HCT116 (cell line): Measurements from ENCODE around the gene TSG101. TPM values are rescaled to one million over a fixed set of nuclear protein-coding genes. Genes with fewer than 3 reads are reported as not detected.

Experiments used
- ATAC-seq: fragments of 200-7000 bp; cut with Tn5 transposase; 2 replicates; pipeline ENCODE4 v1.9.1; 2020; ENCODE audit warnings: mild to moderate bottlenecking, moderate library complexity
- BruUV-seq: library from RNA; stranded (reverse); fragments of 400-500 nt; replicated peaks from 2 replicates; lab custom pipeline; 2021; lab: Mats Ljungman, UMichigan
- CTCF ChIA-PET: fragments of 300-600 bp; sonication (Branson Sonifier 250); formaldehyde crosslinking; loops from one replicate; lab custom pipeline; 2021; ENCODE audit warnings: antibody characterized with exemption; lab: Charles Lee
- POLR2A ChIA-PET: fragments of 300-600, 350-600 bp; sonication (Branson Sonifier 250); formaldehyde crosslinking; loops from one replicate; lab custom pipeline; 2021; ENCODE audit warnings: antibody characterized with exemption; lab: Charles Lee
- RAD21 ChIA-PET, 2 experiments: fragments of 300-600 bp; sonication (Branson Sonifier 250); formaldehyde crosslinking; loops; one replicate each; lab custom pipeline; 2023; ENCODE audit warnings: low total read pairs in 2 of 2; ENCODE audit not compliant: uncharacterized antibody in 2 of 2, unreplicated experiment in 2 of 2, low non-redundant PET in 1 of 2; lab: Charles Lee
- DNase-seq: peaks from one replicate; pipeline ENCODE4 v3.0.0-alpha.2; 2010; ENCODE audit warnings: low read depth, low spot score
- H2AFZ ChIP-seq: fragments of 200-600 bp; shearing (Covaris generic), sonication (generic); 2 replicates; pipeline ENCODE4 v1.6.1; 2017; ENCODE audit warnings: low read depth, mixed run types, mixed read lengths, antibody characterized with exemption, low read length; ENCODE audit not compliant: poor library complexity, severe bottlenecking
- H3K27ac ChIP-seq: 2 replicates; pipeline ENCODE4 v1.5.1; 2012; ENCODE audit warnings: low read depth, low read length
- H3K27me3 ChIP-seq: fragments of 200-600 bp; sonication (generic); 2 replicates; pipeline ENCODE4 v1.6.1; 2016; ENCODE audit warnings: mixed run types, low read length, mixed read lengths; ENCODE audit not compliant: insufficient read depth
- H3K36me3 ChIP-seq, 2 experiments: fragments of 200-500 bp in 1 of 2; fragments of 200-600 bp in 1 of 2; sonication (Bioruptor generic) in 1 of 2; sonication (generic) in 1 of 2; 2 replicates each; pipeline versions ENCODE4 v1.5.1 to v1.6.1; 2014 to 2016; ENCODE audit warnings: low read length in 2 of 2, inconsistent platforms in 1 of 2, mixed read lengths in 1 of 2, mixed run types in 1 of 2; ENCODE audit not compliant: insufficient read depth in 2 of 2, control insufficient read depth in 1 of 2
- H3K4me1 ChIP-seq, 2 experiments: fragments of 200-600 bp in 1 of 2; sonication (generic) in 1 of 2; 2 replicates each; pipeline versions ENCODE4 v1.5.1 to v1.6.1; 2012 to 2017; ENCODE audit warnings: low read length in 2 of 2, inconsistent platforms in 1 of 2, mild to moderate bottlenecking in 1 of 2, mixed read lengths in 1 of 2, mixed run types in 1 of 2, moderate library complexity in 1 of 2; ENCODE audit not compliant: insufficient read depth in 2 of 2, control insufficient read depth in 1 of 2
- H3K4me2 ChIP-seq: fragments of 200-600 bp; sonication (generic); 2 replicates; pipeline ENCODE4 v1.6.1; 2017; ENCODE audit warnings: mixed run types, low read length, mixed read lengths
- H3K4me3 ChIP-seq, 2 experiments: fragments of 200-600 bp in 1 of 2; sonication (generic) in 1 of 2; replicated peaks in 1 of 2; 2 replicates each; pipeline ENCODE4 v1.5.1; 2011 to 2016; ENCODE audit warnings: low read length in 2 of 2, control low read depth in 1 of 2, low read depth in 1 of 2, mild to moderate bottlenecking in 1 of 2, mixed read lengths in 1 of 2, mixed run types in 1 of 2
- H3K79me2 ChIP-seq: fragments of 200-600 bp; sonication (generic); 2 replicates; pipeline ENCODE4 v1.6.1; 2017; ENCODE audit warnings: mild to moderate bottlenecking, mixed run types, low read length, moderate library complexity, mixed read lengths; ENCODE audit not compliant: insufficient read depth
- H3K9ac ChIP-seq: fragments of 200-600 bp; sonication (generic); 2 replicates; pipeline ENCODE4 v1.6.1; 2016; ENCODE audit warnings: low read length, mixed read lengths
- H3K9me2 ChIP-seq: fragments of 200-600 bp; sonication (generic), shearing (Covaris generic); 2 replicates; pipeline ENCODE4 v1.6.1; 2017; ENCODE audit warnings: mixed run types, mild to moderate bottlenecking, moderate library complexity; ENCODE audit not compliant: insufficient read depth
- H3K9me3 ChIP-seq, 2 experiments: fragments of 200-500 bp in 1 of 2; fragments of 200-600 bp in 1 of 2; sonication (Bioruptor generic) in 1 of 2; sonication (generic) in 1 of 2; 2 replicates each; pipeline ENCODE4 v1.6.1; 2014 to 2017; ENCODE audit warnings: low read length in 2 of 2, mixed read lengths in 2 of 2, inconsistent platforms in 1 of 2, low read depth in 1 of 2, mild to moderate bottlenecking in 1 of 2, mixed run types in 1 of 2, moderate library complexity in 1 of 2; ENCODE audit not compliant: control insufficient read depth in 1 of 2, insufficient read depth in 1 of 2
- H4K20me1 ChIP-seq: fragments of 200-600 bp; sonication (generic), shearing (Covaris generic); 2 replicates; pipeline ENCODE4 v1.6.1; 2017; ENCODE audit warnings: mixed run types, mild to moderate bottlenecking, moderate library complexity; ENCODE audit not compliant: insufficient read depth
- CBX3 ChIP-seq: IDR thresholded peaks from 2 replicates; pipeline ENCODE4 v1.6.1; 2012; ENCODE audit warnings: low read depth
- CEBPB ChIP-seq: IDR thresholded peaks from 2 replicates; pipeline ENCODE4 v1.6.1; 2012; ENCODE audit warnings: low read depth
- CTCF ChIP-seq, 3 experiments: fragments of 200-600 bp in 1 of 3; sonication (generic) in 1 of 3; IDR thresholded peaks in 2 of 3; conservative IDR thresholded peaks in 1 of 3; 2 replicates each; pipeline ENCODE4 v1.5.1; 2012 to 2017; ENCODE audit warnings: low read depth in 2 of 3, low read length in 2 of 3, antibody characterized with exemption in 1 of 3, borderline replicate concordance in 1 of 3, control low read depth in 1 of 3, mild to moderate bottlenecking in 1 of 3, mixed read lengths in 1 of 3, mixed run types in 1 of 3, moderate library complexity in 1 of 3; ENCODE audit not compliant: insufficient read depth in 1 of 3
- FOSL1 ChIP-seq: IDR thresholded peaks from 2 replicates; pipeline ENCODE4 v1.6.1; 2012; ENCODE audit warnings: low read depth
- REST ChIP-seq: IDR thresholded peaks from 2 replicates; pipeline ENCODE4 v1.6.1; 2012; ENCODE audit warnings: low read depth
- SIN3A ChIP-seq: IDR thresholded peaks from 2 replicates; pipeline ENCODE4 v1.6.1; 2012; ENCODE audit warnings: low read depth
- ZFX ChIP-seq: fragments of 450-650 bp; IDR thresholded peaks from 2 replicates; pipeline ENCODE4 v1.6.1; 2017
- intact Hi-C: fragments of 100-400 bp; cut with micrococcal nuclease; formaldehyde crosslinking; loops from 2 replicates; pipeline ENCODE4 v1.10.0; 2022
- total RNA-seq: library from RNA; stranded (reverse); gene quantifications from one replicate; pipeline ENCODE4 v1.2.1, GENCODE V29; 2021; ENCODE audit not compliant: unreplicated experiment

The TSG101 gene
- total RNA-seq, 1 experiment from 2014 or later: 61.9 TPM

- no peaks in the 10 kb centered on the region for H3K79me2 ChIP-seq
- intact Hi-C loops: no loop called here
- DNase-seq (no peak), ATAC-seq (no peak)
- no peaks in the 10 kb centered on the region for H3K9me3 ChIP-seq
- H3K27me3 ChIP-seq: no peaks in the 10 kb centered on the region
- TF ChIP-seq CTCF (IDR thresholded peaks at IDR 0.05 in 2 of 3, conservative IDR thresholded peaks at IDR 0.05 in 1 of 3; ENCODE audit: borderline replicate concordance in 1 of 3, insufficient read depth in 1 of 3, low read depth in 2 of 3, low read length in 2 of 3) (no peak), CBX3 (no peak)
- H3K4me1 ChIP-seq: no peaks in the 10 kb centered on the region
- RAD21 ChIA-PET: no interaction called here
- POLR2A ChIA-PET: no interaction called here
- no peak overlapping the region for H3K9ac ChIP-seq
- H3K27ac ChIP-seq: no peak overlapping the region
- no peaks in the 10 kb centered on the region; the same call in 1 of the 2 replicates for H4K20me1 ChIP-seq
- no peaks in the 10 kb centered on the region for H3K9me2 ChIP-seq
- H3K4me2 ChIP-seq: no peak overlapping the region
- BruUV-seq: no TSS peak
- H3K36me3 ChIP-seq: no peaks in the 10 kb centered on the region; a peak in 2 of 4 replicates
- no peak overlapping the region for H2AFZ ChIP-seq
- H3K4me3 ChIP-seq: no peak overlapping the region
- CTCF ChIA-PET: no interaction called here
These were observed 7.5 kb upstream of the TSG101 start for GRCh38 chr11:18534245-18534644.

- H3K4me1 ChIP-seq: no peaks in the 10 kb centered on the region
- no TSS peak for BruUV-seq
- no peak for ATAC-seq
- H3K4me3 ChIP-seq: no peak overlapping the region
- H3K9me3 ChIP-seq: no peaks in the 10 kb centered on the region
- H2AFZ ChIP-seq: no peak overlapping the region
- RAD21 ChIA-PET: no interaction called here
- TF ChIP-seq CEBPB: no peak
- no peak for TF ChIP-seq CBX3
- no peak for TF ChIP-seq REST
- no peak for TF ChIP-seq ZFX
- no peak for TF ChIP-seq SIN3A
- TF ChIP-seq FOSL1: no peak
- TF ChIP-seq, all 23 proteins: peak for 0
- intact Hi-C loops: no loop called here
- Histone ChIP-seq H3K4me2 (no peak overlapping the region), H4K20me1 (no peaks in the 10 kb centered on the region; the same call in 1 of the 2 replicates), H3K27ac (no peak overlapping the region), H3K79me2 (peaks cover 7% of the 10 kb centered on the region; the same call in 1 of the 2 replicates), H3K9ac (no peak overlapping the region), H3K27me3 (no peaks in the 10 kb centered on the region), H3K9me2 (no peaks in the 10 kb centered on the region), H3K36me3 (no peaks in the 10 kb centered on the region; a peak in 2 of 4 replicates)
- ChIA-PET CTCF (interaction anchor here (1.0 kb wide), 1 partner anchor 123 kb away, joined by 3 read pairs; no protein-coding TSS in a partner anchor), POLR2A (no interaction called here)
- no peak for DNase-seq
These were observed 6.6 kb upstream of the TSG101 start for GRCh38 chr11:18533365-18533764.
